WERI-Rb-1 (cell line): ENCODE results near the gene RPRD1B.

Experiments used
- DNase-seq: peaks from one replicate; pipeline ENCODE4 v3.0.0-alpha.2; 2020
- H3K27ac ChIP-seq: fragments of 250-450 bp; sonication (Bioruptor Pico); 2 replicates; pipeline ENCODE4 v1.5.1; 2020; ENCODE audit warnings: mild to moderate bottlenecking, moderate library complexity
- H3K27me3 ChIP-seq: fragments of 250-450 bp; sonication (Bioruptor Pico); 2 replicates; pipeline ENCODE4 v1.5.1; 2021; ENCODE audit warnings: mild to moderate bottlenecking, low read depth, moderate library complexity; ENCODE audit not compliant: insufficient read depth, severe bottlenecking
- H3K36me3 ChIP-seq: fragments of 250-450 bp; sonication (Bioruptor Pico); 2 replicates; pipeline ENCODE4 v1.5.1; 2020; ENCODE audit warnings: mild to moderate bottlenecking, moderate library complexity
- H3K4me3 ChIP-seq: 2 replicates; pipeline ENCODE4 v1.5.1; 2011; ENCODE audit warnings: low read depth, mild to moderate bottlenecking, control low read depth, low read length
- H3K9me3 ChIP-seq: fragments of 250-450 bp; sonication (Bioruptor Pico); 2 replicates; pipeline ENCODE4 v1.5.1; 2021; ENCODE audit warnings: mild to moderate bottlenecking, moderate library complexity; ENCODE audit not compliant: severe bottlenecking
- CTCF ChIP-seq: IDR thresholded peaks from 2 replicates; pipeline ENCODE4 v1.5.1; 2011; ENCODE audit warnings: low read depth, mild to moderate bottlenecking, control low read depth, inconsistent platforms, low read length

The RPRD1B gene

DNA sequence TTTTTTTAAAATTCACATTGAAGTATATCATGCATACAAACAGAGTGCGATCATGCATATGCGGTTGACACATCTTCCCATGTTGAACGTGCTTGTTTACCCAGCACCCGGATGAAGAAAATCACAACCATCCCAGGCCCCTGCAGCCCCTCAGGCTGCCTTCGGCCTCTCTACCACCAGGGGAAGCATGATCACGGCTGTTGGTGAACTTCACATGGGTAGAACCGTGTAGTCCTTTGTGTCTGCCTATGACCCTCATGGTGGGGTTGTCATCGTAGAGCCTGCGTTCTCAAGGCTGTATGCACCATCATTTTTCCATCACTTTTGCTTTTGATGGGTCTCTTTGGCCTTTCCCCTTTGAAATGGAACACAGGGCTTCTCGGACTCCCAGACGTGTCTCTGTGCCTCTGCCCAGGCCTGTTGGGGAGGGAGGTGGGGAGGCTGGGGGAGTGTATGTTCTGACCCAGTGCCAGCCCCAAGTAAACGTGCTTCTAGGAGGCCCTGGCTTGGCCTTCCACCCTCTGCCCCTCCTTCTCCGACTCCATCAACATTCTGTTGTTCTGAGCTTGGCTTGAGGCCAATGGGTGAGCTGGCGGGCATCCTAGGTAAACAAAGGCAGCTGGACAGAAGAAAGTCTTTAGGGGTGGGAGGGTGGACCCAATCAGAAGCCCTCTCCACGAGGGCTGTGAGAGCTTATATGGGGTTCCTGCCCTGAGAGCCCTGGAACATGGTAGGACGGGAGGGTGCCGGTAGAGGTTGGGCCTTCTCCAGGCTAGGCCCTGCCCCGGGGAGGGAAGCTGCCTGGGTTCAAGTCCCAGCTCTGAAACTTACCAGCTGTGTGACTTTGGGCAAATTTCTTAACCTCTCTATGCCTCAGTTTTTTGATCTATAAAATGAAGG, 91.9 kb downstream of the RPRD1B start:
- TF ChIP-seq CTCF = peak; percentile 12; the same call in 1 of the 2 replicates
- no peak for DNase-seq
- Histone ChIP-seq H3K36me3 (no peaks in the 10 kb centered on the region), H3K27me3 (no peaks in the 10 kb centered on the region), H3K27ac (no peak overlapping the region), H3K4me3 (no peak overlapping the region), H3K9me3 (no peaks in the 10 kb centered on the region)

DNA sequence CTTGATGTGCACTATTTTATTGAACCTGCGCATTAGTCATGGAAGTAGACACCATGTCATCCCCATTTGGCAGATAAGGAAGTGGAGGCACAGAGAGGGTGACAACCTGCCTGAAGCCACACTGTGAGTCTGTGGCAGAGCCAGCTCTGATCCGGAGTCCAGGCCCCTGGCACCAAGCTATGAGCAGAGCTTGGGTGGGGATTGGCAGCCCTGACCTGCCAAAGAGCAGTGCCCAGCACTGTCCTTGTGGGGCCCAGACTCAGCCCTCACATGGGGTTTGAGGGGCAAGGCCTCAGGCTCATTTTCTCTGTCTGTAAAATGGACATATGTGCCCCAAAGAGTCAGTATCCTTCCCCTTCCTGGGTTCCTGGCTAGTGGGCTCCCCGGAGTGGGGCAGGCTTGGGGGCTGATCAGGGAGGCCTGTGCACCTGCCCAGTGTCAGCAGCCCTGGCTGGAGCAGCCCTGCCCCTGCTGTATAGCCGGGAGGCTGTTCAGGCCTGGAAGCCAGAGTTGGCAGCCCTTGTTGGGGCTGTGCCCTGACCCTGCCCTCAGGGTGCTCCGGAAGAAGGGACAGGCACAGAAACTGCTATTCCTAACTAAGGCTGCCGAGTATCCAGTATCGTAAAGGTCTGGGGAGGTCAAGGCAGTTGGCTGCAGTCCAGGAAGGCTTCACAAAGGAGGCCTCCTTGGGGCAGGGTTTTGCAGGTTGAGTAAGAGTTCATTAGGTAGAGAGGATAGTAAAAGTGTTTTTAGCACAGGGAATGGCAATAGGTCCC, 92.8 kb downstream of the RPRD1B start:
- no peak for DNase-seq
- no peak overlapping the region for H3K4me3 ChIP-seq
- H3K9me3 ChIP-seq = no peaks in the 10 kb centered on the region
- H3K27me3 ChIP-seq = no peaks in the 10 kb centered on the region
- no peak for TF ChIP-seq CTCF
- H3K27ac ChIP-seq = no peak overlapping the region
- no peaks in the 10 kb centered on the region for H3K36me3 ChIP-seq

DNA sequence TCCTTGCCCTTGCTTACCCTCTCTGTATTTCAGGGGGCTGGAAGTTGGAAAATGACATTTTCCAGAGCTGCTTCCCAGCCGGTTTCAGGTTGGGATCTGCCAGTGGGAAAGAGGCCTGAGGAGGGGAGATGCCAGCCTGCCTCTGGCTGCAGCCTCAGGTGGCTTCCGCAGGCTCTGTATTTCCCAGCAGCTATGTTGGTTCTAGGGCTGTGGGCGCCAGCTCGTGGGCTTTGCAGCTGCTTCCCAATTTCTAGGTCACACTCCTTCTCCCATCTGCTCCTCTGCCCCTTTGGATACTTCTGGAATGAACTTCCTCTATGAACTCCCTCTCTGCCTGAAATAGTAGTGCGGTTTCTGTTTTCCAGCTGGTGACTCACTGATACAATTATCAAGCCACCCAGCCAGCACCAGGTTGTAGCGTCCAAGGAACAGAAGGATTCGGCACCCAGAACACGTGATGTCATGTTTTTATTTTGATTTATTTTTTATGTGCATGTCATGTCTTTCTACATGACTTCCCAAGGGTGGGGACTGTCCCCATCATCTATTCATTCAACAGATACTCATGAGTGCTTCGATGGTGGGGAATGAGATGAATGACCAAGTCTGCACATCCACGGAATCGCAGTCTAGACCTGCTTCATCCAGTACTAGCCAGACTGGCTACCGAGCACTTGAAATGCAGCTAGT, 93.5 kb downstream of the RPRD1B start:
- Histone ChIP-seq H3K27me3 (no peaks in the 10 kb centered on the region), H3K36me3 (no peaks in the 10 kb centered on the region), H3K4me3 (no peak overlapping the region), H3K9me3 (no peaks in the 10 kb centered on the region), H3K27ac (no peak overlapping the region)
- no peak for DNase-seq
- TF ChIP-seq CTCF = no peak

GRCh38 chr20:38127920-38128528, 94.5 kb downstream of the RPRD1B start:
- Histone ChIP-seq H3K27ac (no peak overlapping the region), H3K4me3 (no peak overlapping the region), H3K9me3 (no peaks in the 10 kb centered on the region), H3K27me3 (no peaks in the 10 kb centered on the region), H3K36me3 (no peaks in the 10 kb centered on the region)
- no peak for TF ChIP-seq CTCF
- no peak for DNase-seq

- H3K27ac ChIP-seq = no peak overlapping the region
- no peaks in the 10 kb centered on the region for H3K9me3 ChIP-seq
- no peaks in the 10 kb centered on the region for H3K27me3 ChIP-seq
- no peak for DNase-seq
- H3K36me3 ChIP-seq = no peaks in the 10 kb centered on the region
- TF ChIP-seq CTCF = no peak
- H3K4me3 ChIP-seq = no peak overlapping the region
These were observed 95.1 kb downstream of the RPRD1B start for GRCh38 chr20:38128691-38129090.
